GM12801 (cell line): ENCODE data around the gene PCDH15.

Source experiments
- TF ChIP-seq, protein P1 (sequence below): IDR thresholded peaks from one replicate; pipeline ENCODE4 v1.5.1; 2011; ENCODE audit warnings: control low read depth; ENCODE audit not compliant: insufficient read length; ENCODE audit errors: extremely low read depth

The PCDH15 gene

DNA sequence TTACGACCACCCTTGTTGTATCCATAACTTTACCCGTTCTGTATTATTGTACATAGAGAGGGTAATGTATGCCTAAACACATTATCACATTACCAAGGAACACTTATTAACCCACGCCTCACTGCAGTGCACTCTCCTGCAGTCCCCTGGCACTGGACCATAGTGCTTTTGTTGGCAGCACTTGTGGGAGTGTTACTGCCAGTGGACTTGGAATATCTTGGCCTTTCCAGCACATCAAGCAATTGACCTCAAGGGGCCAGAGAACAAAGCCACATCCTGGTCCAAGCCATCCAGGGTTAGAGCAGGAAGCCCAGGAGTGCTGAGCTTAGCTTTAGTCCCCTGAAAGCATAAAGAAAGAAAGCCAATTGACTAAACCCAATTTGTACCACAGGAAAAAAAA, 304.2 kb downstream of the PCDH15 start:
- TF ChIP-seq, protein P1, sequence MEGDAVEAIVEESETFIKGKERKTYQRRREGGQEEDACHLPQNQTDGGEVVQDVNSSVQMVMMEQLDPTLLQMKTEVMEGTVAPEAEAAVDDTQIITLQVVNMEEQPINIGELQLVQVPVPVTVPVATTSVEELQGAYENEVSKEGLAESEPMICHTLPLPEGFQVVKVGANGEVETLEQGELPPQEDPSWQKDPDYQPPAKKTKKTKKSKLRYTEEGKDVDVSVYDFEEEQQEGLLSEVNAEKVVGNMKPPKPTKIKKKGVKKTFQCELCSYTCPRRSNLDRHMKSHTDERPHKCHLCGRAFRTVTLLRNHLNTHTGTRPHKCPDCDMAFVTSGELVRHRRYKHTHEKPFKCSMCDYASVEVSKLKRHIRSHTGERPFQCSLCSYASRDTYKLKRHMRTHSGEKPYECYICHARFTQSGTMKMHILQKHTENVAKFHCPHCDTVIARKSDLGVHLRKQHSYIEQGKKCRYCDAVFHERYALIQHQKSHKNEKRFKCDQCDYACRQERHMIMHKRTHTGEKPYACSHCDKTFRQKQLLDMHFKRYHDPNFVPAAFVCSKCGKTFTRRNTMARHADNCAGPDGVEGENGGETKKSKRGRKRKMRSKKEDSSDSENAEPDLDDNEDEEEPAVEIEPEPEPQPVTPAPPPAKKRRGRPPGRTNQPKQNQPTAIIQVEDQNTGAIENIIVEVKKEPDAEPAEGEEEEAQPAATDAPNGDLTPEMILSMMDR, result no peak

DNA sequence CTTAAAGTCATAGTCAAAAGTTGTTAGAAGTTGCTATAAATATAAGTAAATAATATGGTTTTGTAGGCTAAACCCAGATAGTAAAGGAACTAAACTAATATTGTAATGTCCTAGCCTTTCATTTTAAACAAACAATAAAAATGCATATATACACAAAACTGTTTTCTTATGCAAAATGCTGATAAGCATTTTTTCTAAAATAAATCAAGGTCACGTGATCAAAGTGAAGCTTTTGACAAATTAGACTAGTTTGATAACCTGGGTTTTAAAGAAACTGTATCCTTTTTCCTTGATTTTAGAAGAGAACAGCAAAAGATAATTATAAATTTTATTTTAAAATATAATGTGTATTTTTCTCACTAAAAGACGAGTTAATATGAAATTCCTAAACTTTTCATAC, 313.3 kb downstream of the PCDH15 start:
- TF ChIP-seq, protein P1, result no peak

DNA sequence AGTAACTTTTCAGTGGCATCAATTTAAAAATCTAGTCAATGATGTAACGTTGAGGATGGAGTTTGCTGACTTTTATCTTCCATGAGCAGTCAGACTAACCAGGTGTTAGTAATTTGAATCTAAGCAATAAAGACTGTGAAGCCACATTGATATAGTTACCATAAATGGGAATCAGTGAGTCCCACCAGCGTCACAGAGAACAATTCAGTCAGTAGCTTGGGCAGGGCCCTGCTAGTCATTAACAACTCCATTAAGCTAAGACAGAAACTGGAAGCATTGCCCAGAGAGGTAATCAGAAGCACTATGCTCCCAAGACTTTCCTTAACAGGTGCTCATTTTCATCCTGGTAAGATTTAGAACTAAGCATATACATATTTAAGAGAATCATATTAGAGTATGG, 315.1 kb downstream of the PCDH15 start:
- TF ChIP-seq, protein P1, result no peak

DNA sequence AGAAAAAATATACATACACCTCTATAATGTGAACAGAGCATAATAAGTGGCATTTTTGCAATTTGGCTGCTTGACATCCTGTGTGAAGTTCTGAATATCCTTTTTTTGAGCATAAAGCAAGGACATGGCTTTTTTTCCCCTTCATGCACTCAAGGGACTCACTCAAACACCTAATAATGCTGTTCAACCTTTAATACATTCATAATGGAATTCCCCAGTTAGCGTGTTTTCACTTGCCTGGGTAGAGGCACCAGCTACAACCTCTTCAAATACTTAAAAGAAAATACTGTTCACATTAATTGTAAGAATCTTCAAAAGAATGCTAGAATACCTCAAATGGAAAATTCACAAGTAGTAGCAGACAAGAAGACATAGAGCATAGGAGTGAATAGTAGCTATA, 316.8 kb downstream of the PCDH15 start:
- TF ChIP-seq, protein P1, result no peak

DNA sequence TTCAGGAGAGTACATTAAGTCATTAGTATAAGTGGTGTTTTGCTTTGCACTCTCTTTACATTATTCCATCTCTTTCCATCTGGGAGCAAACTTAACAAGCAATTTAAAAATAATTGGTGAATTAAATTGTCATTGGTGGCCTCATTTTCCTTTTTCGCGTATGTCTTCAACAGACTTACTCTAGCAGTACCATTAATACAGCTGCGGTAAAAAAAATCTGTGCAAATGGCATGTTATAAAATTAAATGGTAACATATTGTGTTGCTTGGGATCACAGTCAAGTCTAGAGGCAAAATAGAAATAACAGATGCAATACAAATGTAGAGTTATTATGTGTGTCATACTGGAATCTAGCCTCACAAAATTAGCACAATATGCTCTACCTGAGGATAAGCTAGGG, 322.4 kb downstream of the PCDH15 start:
- TF ChIP-seq, protein P1, result no peak

DNA sequence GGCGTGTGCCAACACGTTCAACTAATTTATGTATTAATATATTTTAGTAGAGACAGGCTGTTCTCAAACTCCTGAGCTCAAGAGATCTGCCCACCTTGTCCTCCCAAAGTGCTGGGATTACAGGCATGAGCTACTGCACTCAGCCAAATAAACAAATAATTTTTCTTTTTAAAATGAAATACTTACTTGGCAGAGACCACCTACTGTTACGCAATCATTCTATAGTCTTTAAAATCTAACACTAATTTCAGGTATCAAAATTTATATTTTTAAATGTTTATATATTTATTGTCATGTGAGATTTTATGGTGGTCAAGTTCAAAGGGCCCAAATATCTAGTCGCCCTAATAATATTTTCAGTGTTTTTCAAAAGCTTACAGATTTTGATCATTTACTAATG, 323.3 kb downstream of the PCDH15 start:
- TF ChIP-seq, protein P1, result no peak

DNA sequence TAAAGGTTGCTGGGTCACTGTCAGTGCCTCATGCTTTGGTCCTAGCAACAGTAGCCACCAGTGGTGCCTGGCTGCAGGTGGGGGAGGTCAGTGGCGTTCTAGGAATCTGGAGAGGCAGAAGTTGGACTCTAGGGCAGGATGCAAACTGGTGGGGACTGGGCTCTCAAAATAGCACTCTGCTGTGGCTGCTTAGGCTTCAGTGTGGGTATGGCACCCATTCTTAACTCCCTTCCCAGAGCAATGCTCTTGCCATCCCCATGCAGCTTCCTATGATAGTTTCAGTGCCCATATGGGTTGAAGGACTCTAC, 330.8 kb downstream of the PCDH15 start:
- TF ChIP-seq, protein P1, result no peak
